GM21381 (cell line): ENCODE data around the gene SOCS4.

ENCODE experiments used
- ATAC-seq: cut with Tn5 transposase; IDR thresholded peaks from one replicate; pipeline ENCODE4 v1.9.1; 2021; ENCODE audit warnings: mild to moderate bottlenecking, moderate library complexity; ENCODE audit not compliant: unreplicated experiment

Gene SOCS4

GRCh38 chr14:55085060-55085660 lies 58.1 kb downstream of the SOCS4 start:
- ATAC-seq = no peak

GRCh38 chr14:55086938-55087337 lies 59.9 kb downstream of the SOCS4 start:
- ATAC-seq = no peak

DNA sequence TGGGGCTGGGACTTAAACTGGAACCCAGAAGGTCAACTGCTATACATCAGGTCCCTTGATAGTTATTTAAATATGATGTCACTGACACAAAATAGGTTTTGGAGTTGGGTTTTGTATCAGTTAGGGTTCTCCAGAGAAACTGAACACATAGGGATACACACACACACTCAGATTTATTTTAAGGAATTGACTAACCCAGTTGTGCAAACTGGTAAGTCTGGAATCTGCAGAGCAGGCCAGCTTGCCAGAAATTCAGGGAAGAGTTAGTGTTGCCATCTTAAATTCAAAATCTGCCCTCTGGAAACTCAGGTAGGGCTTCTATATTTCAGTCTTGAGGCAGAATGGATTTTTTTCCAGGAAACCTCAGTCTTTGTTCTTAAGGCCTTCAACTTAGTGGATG lies 61.3 kb downstream of the SOCS4 start:
- no peak for ATAC-seq

DNA sequence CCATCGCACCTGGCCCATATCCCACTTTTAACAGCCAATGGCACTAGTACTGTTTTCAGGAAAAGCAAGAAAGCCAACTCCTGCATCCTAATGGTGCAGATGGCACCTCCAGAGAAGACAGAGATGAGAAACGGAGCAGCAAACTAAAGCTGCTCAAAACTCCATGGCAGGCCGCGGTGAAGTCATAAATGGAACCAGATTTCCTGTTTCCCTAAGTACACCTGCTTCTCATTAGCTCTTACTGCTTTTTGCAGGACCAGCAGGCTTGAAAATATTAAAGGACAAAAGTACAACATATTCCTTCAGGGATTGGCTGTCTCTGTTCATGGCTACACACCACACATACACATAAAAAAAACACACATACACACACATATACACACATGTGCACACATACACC lies 65.3 kb downstream of the SOCS4 start:
- no peak for ATAC-seq

GRCh38 chr14:55094292-55095157 lies 67.5 kb downstream of the SOCS4 start:
- no peak for ATAC-seq

GRCh38 chr14:55097881-55098560 lies 71.0 kb downstream of the SOCS4 start:
- ATAC-seq = peak; percentile 55

DNA sequence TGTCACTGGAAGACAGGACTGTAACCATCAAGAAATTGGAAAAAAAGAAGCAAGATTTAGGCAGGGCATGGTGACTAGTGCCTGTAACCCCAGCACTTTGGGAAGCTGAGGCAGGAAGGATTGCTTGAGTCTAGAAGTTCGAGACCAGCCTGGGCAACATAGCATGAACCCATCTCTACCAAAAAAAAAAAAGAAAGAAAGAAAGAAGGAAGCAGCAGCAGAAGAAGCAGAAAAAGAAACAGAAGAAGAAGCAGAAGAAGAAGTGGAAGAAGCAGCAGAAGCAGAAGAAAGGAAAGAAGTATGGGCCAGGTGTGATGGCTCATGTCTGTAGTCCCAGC lies 71.5 kb downstream of the SOCS4 start:
- ATAC-seq = no peak
